HepG2 (cell line): ENCODE measurements around the gene NMU. TPM values are rescaled to one million over a fixed set of nuclear protein-coding genes. Genes with fewer than 3 reads are reported as not detected.
A peak's percentile ranks its signal among the peaks of the same experiment; 100 is the strongest.

Source experiments
- AKNA ChIP-seq: sonication (generic); formaldehyde crosslinking; IDR thresholded peaks from 2 replicates; pipeline ENCODE4 v1.4.0; 2020; ENCODE audit warnings: missing genetic modification reagents, borderline replicate concordance
- JARID2 ChIP-seq: sonication (generic); formaldehyde crosslinking; IDR thresholded peaks from 2 replicates; pipeline ENCODE4 v1.8.1; 2023; ENCODE audit warnings: missing genetic modification reagents, inconsistent platforms; ENCODE audit not compliant: insufficient replicate concordance
- JUN ChIP-seq: sonication (generic); formaldehyde crosslinking; IDR thresholded peaks from 2 replicates; pipeline ENCODE4 v1.4.0; 2020; ENCODE audit warnings: mild to moderate bottlenecking, missing genetic modification reagents
- KLF12 ChIP-seq: sonication (generic); formaldehyde crosslinking; IDR thresholded peaks from 2 replicates; pipeline ENCODE4 v1.4.0; 2020; ENCODE audit warnings: missing genetic modification reagents, borderline replicate concordance
- MAFF ChIP-seq: IDR thresholded peaks from 2 replicates; pipeline ENCODE4 v1.6.1; 2011; ENCODE audit warnings: low read depth, low read length, improper control_type of control experiment
- MAFK ChIP-seq, 2 experiments: IDR thresholded peaks in 1 of 2; conservative IDR thresholded peaks in 1 of 2; 2 replicates each; pipeline ENCODE4 v1.6.1; 2011; ENCODE audit warnings: improper control_type of control experiment in 2 of 2, low read length in 2 of 2
- MBD4 ChIP-seq: IDR thresholded peaks from 2 replicates; pipeline ENCODE4 v1.6.1; 2012; ENCODE audit warnings: low read length, inconsistent platforms, borderline replicate concordance
- PBX3 ChIP-seq: sonication (generic); formaldehyde crosslinking; IDR thresholded peaks from 2 replicates; pipeline ENCODE4 v1.8.1; 2023; ENCODE audit warnings: missing genetic modification reagents, inconsistent platforms, borderline replicate concordance
- RELA ChIP-seq: sonication (generic); formaldehyde crosslinking; IDR thresholded peaks from 2 replicates; pipeline ENCODE4 v1.4.0; 2020; ENCODE audit warnings: missing genetic modification reagents
- SIX4 ChIP-seq: sonication (generic); formaldehyde crosslinking; IDR thresholded peaks from 2 replicates; pipeline ENCODE4 v1.4.0; 2020; ENCODE audit warnings: missing genetic modification reagents
- TAF1 ChIP-seq: sonication (generic); formaldehyde crosslinking; IDR thresholded peaks from 2 replicates; pipeline ENCODE4 v1.4.0; 2020; ENCODE audit warnings: missing genetic modification reagents
- YEATS2 ChIP-seq: sonication (generic); formaldehyde crosslinking; IDR thresholded peaks from 2 replicates; pipeline ENCODE4 v1.4.0; 2020; ENCODE audit warnings: missing genetic modification reagents, borderline replicate concordance
- ZBTB25 ChIP-seq: IDR thresholded peaks from 2 replicates; pipeline ENCODE4 v1.6.1; 2018; ENCODE audit warnings: missing genetic modification reagents
- ZMYM4 ChIP-seq: sonication (generic); formaldehyde crosslinking; IDR thresholded peaks from 2 replicates; pipeline ENCODE4 v1.8.1; 2023; ENCODE audit warnings: mild to moderate bottlenecking, missing genetic modification reagents
- ZNF18 ChIP-seq: sonication (generic); formaldehyde crosslinking; IDR thresholded peaks from 2 replicates; pipeline ENCODE4 v1.8.0; 2022; ENCODE audit warnings: mild to moderate bottlenecking, missing genetic modification reagents; ENCODE audit not compliant: insufficient replicate concordance
- ZNF232 ChIP-seq: sonication (generic); formaldehyde crosslinking; IDR thresholded peaks from 2 replicates; pipeline ENCODE4 v1.4.0; 2020; ENCODE audit warnings: missing genetic modification reagents, borderline replicate concordance
- ZNF354B ChIP-seq: sonication (generic); formaldehyde crosslinking; IDR thresholded peaks from 2 replicates; pipeline ENCODE4 v1.8.0; 2022; ENCODE audit warnings: mild to moderate bottlenecking, missing genetic modification reagents
- ZNF460 ChIP-seq: sonication (generic); formaldehyde crosslinking; IDR thresholded peaks from 2 replicates; pipeline ENCODE4 v1.5.1; 2020; ENCODE audit warnings: missing genetic modification reagents, mild to moderate bottlenecking, borderline replicate concordance
- ZNF576 ChIP-seq: sonication (generic); formaldehyde crosslinking; IDR thresholded peaks from 2 replicates; pipeline ENCODE4 v1.4.0; 2020; ENCODE audit warnings: mild to moderate bottlenecking, missing genetic modification reagents
- ZNF598 ChIP-seq: sonication (generic); formaldehyde crosslinking; IDR thresholded peaks from 2 replicates; pipeline ENCODE4 v1.5.1; 2020; ENCODE audit warnings: mild to moderate bottlenecking, missing genetic modification reagents, borderline replicate concordance
- ZNF660 ChIP-seq: sonication (generic); formaldehyde crosslinking; IDR thresholded peaks from 2 replicates; pipeline ENCODE4 v1.5.1; 2020; ENCODE audit warnings: mild to moderate bottlenecking, low read depth, missing genetic modification reagents, borderline replicate concordance
- polyA plus RNA-seq, 8 experiments: library from polyadenylated mRNA; depleted of rRNA in 3 of 8; stranded (reverse) in 7 of 8; unstranded in 1 of 8; fragments of >200 nt; fragmentation: Illumina TruSeq in 4 of 8; extraction: Trizol in 4 of 8; gene quantifications; 2 replicates each; pipeline versions ENCODE4 v1.2.1 to v1.2.3, GENCODE V29; 2011 to 2016; ENCODE audit warnings: low read depth in 4 of 8, missing spikeins in 1 of 8, mixed read lengths in 1 of 8; ENCODE audit not compliant: insufficient read depth in 1 of 8
- total RNA-seq, 5 experiments: library from RNA; depleted of rRNA; stranded (reverse); fragments of >200 nt; fragmentation: Illumina TruSeq; extraction: Trizol; gene quantifications; 2 replicates each; pipeline ENCODE4 v1.2.3, GENCODE V29; 2016; ENCODE audit warnings: low read depth in 1 of 5

NMU gene
- total and polyA plus RNA-seq, 2 of the 13 experiments (the other 11 are each of a cell fraction or from before 2014, with no cell fraction given) = not detected

GRCh38 chr4:55546756-55547465 is 89.2 kb downstream of the NMU start, which contains the start of gene CLOCK (continued):
- TF ChIP-seq KLF12 (no peak), ZNF576 (no peak), ZNF18 (CRISPR knock-in tag) (no peak), ZNF232 (CRISPR knock-in tag) (no peak), AKNA (CRISPR knock-in tag) (no peak; the same call in 1 of the 2 replicates), ZNF460 (CRISPR knock-in tag) (no peak), YEATS2 (CRISPR knock-in tag) (no peak), SIX4 (no peak), MAFF (no peak), MAFK (conservative IDR thresholded peaks at IDR 0.05 in 1 of 2, IDR thresholded peaks at IDR 0.05 in 1 of 2; ENCODE audit: low read length in 2 of 2) (no peak), JARID2 (CRISPR knock-in tag) (no peak), PBX3 (no peak), ZNF660 (CRISPR knock-in tag) (no peak), MBD4 (no peak), ZMYM4 (peak; percentile 65; the same call in 1 of the 2 replicates), ZNF598 (peak; percentile 61; the same call in 1 of the 2 replicates), JUN (CRISPR knock-in tag) (no peak), ZNF354B (CRISPR knock-in tag) (no peak), RELA (CRISPR knock-in tag) (no peak), TAF1 (CRISPR knock-in tag) (peak; percentile 68), ZBTB25 (CRISPR knock-in tag) (peak; percentile 98)
